ENCODE data around the gene SHLD1. TPM values are rescaled to one million over a fixed set of nuclear protein-coding genes. Genes with fewer than 3 reads are reported as not detected.
A peak's percentile ranks its signal among the peaks of the same experiment; 100 is the strongest.

Gene SHLD1
- total RNA-seq, 1 donor, result 1.7 TPM

GRCh38 chr20:5770231-5770986, 20.2 kb downstream of the SHLD1 start:
- no peak overlapping the region for H3K4me3 ChIP-seq (ENCODE audit: low read depth, low read length)
- TF ChIP-seq CTCF (IDR thresholded peaks at IDR 0.05; ENCODE audit: insufficient read depth, low read depth, low read length), result no peak
- no peak for DNase-seq (ENCODE audit: low read depth)

DNA sequence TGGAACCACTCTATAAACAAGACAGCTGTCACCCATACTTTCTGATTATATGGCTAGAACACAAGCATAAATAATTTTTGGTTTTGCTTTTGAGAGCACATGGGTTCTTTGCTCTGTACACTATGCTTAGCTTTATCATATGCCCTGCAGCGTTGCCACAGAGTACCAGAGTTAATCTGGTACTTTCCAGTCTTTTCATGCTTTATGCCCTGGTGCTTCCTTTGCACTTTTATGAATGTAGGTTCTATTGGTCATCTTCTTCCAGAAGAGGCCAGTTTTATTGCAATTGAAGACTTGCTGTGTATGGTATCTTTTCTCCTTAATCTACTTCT, 20.8 kb downstream of the SHLD1 start:
- no peak overlapping the region for H3K4me3 ChIP-seq (ENCODE audit: low read depth, low read length)
- no peak for DNase-seq (ENCODE audit: low read depth)
- no peak for TF ChIP-seq CTCF (IDR thresholded peaks at IDR 0.05; ENCODE audit: insufficient read depth, low read depth, low read length)

DNA sequence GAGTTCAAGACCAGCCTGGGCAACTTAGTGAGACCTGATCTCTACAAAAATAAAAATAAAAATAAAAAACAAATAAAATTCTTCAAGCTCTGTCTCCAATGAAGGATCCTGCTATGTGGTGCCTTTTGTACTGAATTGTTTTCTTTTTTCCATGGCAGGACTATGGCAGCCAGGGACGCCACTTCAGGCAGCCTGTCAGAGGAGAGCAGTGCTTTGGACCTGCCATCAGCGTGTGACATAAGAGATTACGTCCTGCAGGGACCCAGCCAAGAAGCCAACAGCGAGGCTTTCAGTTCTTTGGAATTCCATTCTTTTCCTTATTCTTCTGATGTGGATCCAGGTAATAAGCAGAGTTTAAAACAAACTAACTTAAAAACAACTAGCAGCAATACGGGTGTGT, 22.5 kb downstream of the SHLD1 start:
- no peak for TF ChIP-seq CTCF (IDR thresholded peaks at IDR 0.05; ENCODE audit: insufficient read depth, low read depth, low read length)
- no peak for DNase-seq (ENCODE audit: low read depth)
- no peak overlapping the region for H3K4me3 ChIP-seq (ENCODE audit: low read depth, low read length)

- no peak for TF ChIP-seq CTCF (IDR thresholded peaks at IDR 0.05; ENCODE audit: insufficient read depth, low read depth, low read length)
- no peak for DNase-seq (ENCODE audit: low read depth)
Measured at GRCh38 chr20:5773589-5773988, 23.4 kb downstream of the SHLD1 start.

GRCh38 chr20:5776077-5776476, 25.9 kb downstream of the SHLD1 start:
- DNase-seq (ENCODE audit: low read depth), result no peak
- TF ChIP-seq CTCF (IDR thresholded peaks at IDR 0.05; ENCODE audit: insufficient read depth, low read depth, low read length), result no peak

More at GRCh38 chr20:5773589-5773988, 23.4 kb downstream of the SHLD1 start:
- H3K4me3 ChIP-seq (ENCODE audit: low read depth, low read length), result no peak overlapping the region

GRCh38 chr20:5779071-5779900, 29.1 kb downstream of the SHLD1 start:
- TF ChIP-seq CTCF (IDR thresholded peaks at IDR 0.05; ENCODE audit: insufficient read depth, low read depth, low read length), result no peak
- H3K4me3 ChIP-seq (ENCODE audit: low read depth, low read length), result no peak overlapping the region
- peak; percentile 78 for DNase-seq (ENCODE audit: low read depth)

More at GRCh38 chr20:5776077-5776476, 25.9 kb downstream of the SHLD1 start:
- H3K4me3 ChIP-seq (ENCODE audit: low read depth, low read length), result no peak overlapping the region

Data from fibroblast of villous mesenchyme (primary cell).